Pulmonary artery endothelial cell (primary cell): Measurements from ENCODE around the gene CYB561D2. TPM values are rescaled to one million over a fixed set of nuclear protein-coding genes. Genes with fewer than 3 reads are reported as not detected.
A peak's percentile ranks its signal among the peaks of the same experiment; 100 is the strongest.
"Not testable (repeated sequence)": the region's sequence is repeated elsewhere in the genome, so short reads cannot be mapped to it uniquely, and the experiment has no call there.

Experiments used
- DNase-seq: peaks from one replicate; pipeline ENCODE4 v3.0.0-alpha.2; 2011; ENCODE audit warnings: low read depth, low spot score
- total RNA-seq: library from RNA; depleted of rRNA; stranded (reverse); fragments of >200 nt; gene quantifications from 2 replicates; pipeline ENCODE4 v1.2.3, GENCODE V29; 2014

Gene CYB561D2
- 19.1 and 26.3 TPM in 2 replicates for total RNA-seq

- DNase-seq: peak; percentile 72
These were observed at the start of gene CYB561D2, which contains the start of gene NPRL2 for GRCh38 chr3:50350527-50351322. Gene CYB561D2 (plus strand): TSS chr3:50350862. CDS start chr3:50351434, 572 bp downstream. Gene NPRL2 (minus strand): TSS chr3:50350775. CDS start chr3:50350652, 123 bp downstream.

GRCh38 chr3:50302095-50303012 is 48.3 kb upstream of the CYB561D2 start:
- no peak for DNase-seq

GRCh38 chr3:50303013-50303815 is 47.4 kb upstream of the CYB561D2 start, which contains the start of gene HYAL1:
Gene HYAL1 (minus strand): TSS chr3:50303574. CDS start chr3:50302956, 618 bp downstream.
- DNase-seq: no peak

- DNase-seq: no peak
These were observed 46.1 kb upstream of the CYB561D2 start for GRCh38 chr3:50304601-50305000.

GRCh38 chr3:50312041-50312440 is 38.6 kb upstream of the CYB561D2 start:
- DNase-seq: not testable (repeated sequence)

GRCh38 chr3:50314342-50314741 is 36.3 kb upstream of the CYB561D2 start:
- DNase-seq: no peak

GRCh38 chr3:50314816-50315215 is 35.8 kb upstream of the CYB561D2 start:
- no peak for DNase-seq

- DNase-seq: no peak
These were observed 33.9 kb upstream of the CYB561D2 start for GRCh38 chr3:50316657-50317242.

- no peak for DNase-seq
These were observed 33.4 kb upstream of the CYB561D2 start for GRCh38 chr3:50317300-50317699.

GRCh38 chr3:50318163-50318562 is 32.5 kb upstream of the CYB561D2 start:
- DNase-seq: no peak

GRCh38 chr3:50318615-50319014 is 32.0 kb upstream of the CYB561D2 start:
- DNase-seq: no peak

- DNase-seq: no peak
These were observed 31.3 kb upstream of the CYB561D2 start for GRCh38 chr3:50319181-50319893.

GRCh38 chr3:50319894-50320625 is 30.6 kb upstream of the CYB561D2 start:
- no peak for DNase-seq

- DNase-seq: no peak
These were observed 29.8 kb upstream of the CYB561D2 start for GRCh38 chr3:50320853-50321335.

GRCh38 chr3:50321336-50322114 is 29.1 kb upstream of the CYB561D2 start:
- DNase-seq: peak; percentile 60

GRCh38 chr3:50322115-50322385 is 28.6 kb upstream of the CYB561D2 start:
- no peak for DNase-seq

GRCh38 chr3:50322386-50323091 is 28.1 kb upstream of the CYB561D2 start, which contains the start of gene HYAL2:
Gene HYAL2 (minus strand): TSS chr3:50322745. CDS start chr3:50320489, 2,256 bp downstream.
- peak; percentile 48 for DNase-seq

- peak; percentile 59 for DNase-seq
These were observed 27.5 kb upstream of the CYB561D2 start for GRCh38 chr3:50323092-50323600.
